Measurements from ENCODE around the gene RAB40B.

- TF ChIP-seq CTCF (IDR thresholded peaks at IDR 0.05) (no peak), POLR2A (IDR thresholded peaks at IDR 0.05) (no peak)
Measured at GRCh38 chr17:82665891-82666290, 32.6 kb downstream of the RAB40B start.

All from uterus (tissue), 2 donors.